K562 (cell line): ENCODE results near the gene ALDOB. TPM values are rescaled to one million over a fixed set of nuclear protein-coding genes. Genes with fewer than 3 reads are reported as not detected.

Experiments used
- ATAC-seq: fragments of 200-7000 bp; cut with Tn5 transposase; 3 replicates; pipeline ENCODE4 v1.9.1; 2020; ENCODE audit warnings: moderate library complexity
- Bru-seq: library from RNA; stranded (reverse); fragments of 400-500 nt; gene quantifications from one replicate; lab custom pipeline; 2021; lab: Mats Ljungman, UMichigan
- BruChase-seq, 2 experiments: library from RNA; stranded (reverse); fragments of 400-500 nt; gene quantifications; one replicate each; lab custom pipeline; 2021; lab: Mats Ljungman, UMichigan
- BruUV-seq: library from RNA; stranded (reverse); fragments of 400-500 nt; replicated peaks from 2 replicates; lab custom pipeline; 2021; lab: Mats Ljungman, UMichigan
- CTCF ChIA-PET: fragments of 300-600 bp; formaldehyde crosslinking; extraction: SDS; loops from one replicate; lab custom pipeline; 2021; ENCODE audit warnings: low intra/inter-chr PET ratio; lab: Yijun Ruan, JAX
- POLR2A ChIA-PET: fragments of 300-600, 350-650 bp; sonication (Branson Sonifier 250); formaldehyde crosslinking; extraction: SDS; loops from one replicate; lab custom pipeline; 2021; ENCODE audit warnings: antibody characterized with exemption, inconsistent platforms; lab: Yijun Ruan, JAX
- DNase-seq, 4 experiments: peaks; one replicate each; pipeline versions ENCODE4 v3.0.0 to v3.0.0-alpha.2; 2011 to 2018; ENCODE audit warnings: low spot score in 3 of 4, mixed read lengths in 3 of 4; ENCODE audit errors: extremely low read depth in 1 of 4
- FAIRE-seq: peaks from 2 replicates; lab custom pipeline; 2011; peaks lifted over from hg19 to GRCh38; lab: Jason Lieb, UNC
- H2AFZ ChIP-seq: 2 replicates; pipeline ENCODE4 v1.6.0; 2011; ENCODE audit warnings: low read depth, low read length, control low read depth, inconsistent platforms
- H3K27ac ChIP-seq: fragments of 200-600 bp; 3 replicates; pipeline ENCODE4 v1.8.0; 2011; ENCODE audit warnings: low read depth, mild to moderate bottlenecking, control low read depth, inconsistent platforms, low read length, moderate library complexity, mixed read lengths; ENCODE audit errors: extremely low read depth
- H3K27me3 ChIP-seq, 2 experiments: fragments of 300-600 bp in 1 of 2; 2 replicates in 1 of 2; 3 replicates in 1 of 2; pipeline versions ENCODE4 v1.6.0 to v1.8.0; 2011; ENCODE audit warnings: inconsistent platforms in 2 of 2, low read length in 2 of 2, mild to moderate bottlenecking in 1 of 2, mixed read lengths in 1 of 2, moderate library complexity in 1 of 2; ENCODE audit not compliant: control insufficient read depth in 2 of 2, insufficient read depth in 2 of 2
- H3K36me3 ChIP-seq: fragments of 300-600 bp; 3 replicates; pipeline ENCODE4 v1.8.0; 2011; ENCODE audit warnings: mild to moderate bottlenecking, low read length, inconsistent platforms; ENCODE audit not compliant: control insufficient read depth, insufficient read depth
- H3K4me1 ChIP-seq, 2 experiments: fragments of 200-600 bp in 1 of 2; replicated peaks in 1 of 2; 2 replicates in 1 of 2; 3 replicates in 1 of 2; pipeline versions ENCODE4 v1.5.1 to v1.8.0; 2011; ENCODE audit warnings: inconsistent platforms in 2 of 2, low read length in 2 of 2, mild to moderate bottlenecking in 1 of 2, mixed read lengths in 1 of 2, moderate library complexity in 1 of 2; ENCODE audit not compliant: control insufficient read depth in 2 of 2, insufficient read depth in 2 of 2
- H3K4me2 ChIP-seq: 2 replicates; pipeline ENCODE4 v1.6.1; 2011; ENCODE audit warnings: low read length, control low read depth, inconsistent platforms, mixed read lengths; ENCODE audit not compliant: insufficient read depth
- H3K4me3 ChIP-seq: fragments of 200-600 bp; sonication (generic), shearing (Covaris generic); 2 replicates; pipeline ENCODE4 v1.5.1; 2016; ENCODE audit warnings: control low read depth, inconsistent platforms
- H3K79me2 ChIP-seq: fragments of 200-600 bp; 3 replicates; pipeline ENCODE4 v1.8.0; 2011; ENCODE audit warnings: low read length, inconsistent platforms; ENCODE audit not compliant: control insufficient read depth, insufficient read depth
- H3K9ac ChIP-seq, 2 experiments: 2 replicates each; pipeline versions ENCODE4 v1.6.0 to v1.6.1; 2011; ENCODE audit warnings: low read depth in 2 of 2, low read length in 2 of 2, control low read depth in 1 of 2, inconsistent platforms in 1 of 2, mild to moderate bottlenecking in 1 of 2, mixed read lengths in 1 of 2; ENCODE audit not compliant: insufficient read depth in 1 of 2
- H3K9me1 ChIP-seq: one replicate; pipeline ENCODE4 v1.6.0; 2011; ENCODE audit warnings: inconsistent platforms, mild to moderate bottlenecking, low read length, moderate library complexity; ENCODE audit not compliant: control insufficient read depth, insufficient read depth
- H3K9me3 ChIP-seq: replicated peaks from 2 replicates; pipeline ENCODE4 v1.5.1; 2011; ENCODE audit warnings: low read depth, low read length, inconsistent platforms; ENCODE audit not compliant: control insufficient read depth, insufficient read depth
- H4K20me1 ChIP-seq: replicated peaks from 2 replicates; pipeline ENCODE4 v1.6.1; 2011; ENCODE audit warnings: low read length, inconsistent platforms, mixed read lengths; ENCODE audit not compliant: control insufficient read depth, insufficient read depth
- LEF1 ChIP-seq: fragments of 450-650 bp; IDR thresholded peaks from 2 replicates; pipeline ENCODE4 v1.6.1; 2016; ENCODE audit warnings: mild to moderate bottlenecking
- WGBS: fragments of 100-300 bp; shearing (Covaris generic); methylation state at CpG from one replicate; pipeline ENCODE4 v1.1.6; 2016; ENCODE audit warnings: low coverage, mixed read lengths; ENCODE audit not compliant: insufficient coverage; ENCODE audit errors: missing lambda C conversion rate; 5-methylcytosine and 5-hydroxymethylcytosine counted together
- in situ Hi-C: fragments of 300-500 bp; cut with MboI; formaldehyde crosslinking; loops from 4 replicates; pipeline ENCODE4 v1.15.0; 2018; ENCODE audit warnings: inconsistent platforms, mixed read lengths
- intact Hi-C: fragments of 100-400 bp; cut with micrococcal nuclease; formaldehyde crosslinking; loops from 2 replicates; pipeline ENCODE4 v1.14.2; 2022
- long read RNA-seq, 3 experiments: library from polyadenylated mRNA in 2 of 3; library from RNA in 1 of 3; unstranded in 2 of 3; stranded (forward) in 1 of 3; transcript quantifications; one replicate each; pipeline ENCODE4 v2.0.0, GENCODE V29; 2019 to 2022
- polyA minus RNA-seq, 3 experiments: library from RNA; depleted of rRNA, polyadenylated mRNA; stranded (reverse); fragments of >200 nt; gene quantifications; 2 replicates each; pipeline ENCODE4 v1.2.3, GENCODE V29; 2011
- polyA plus RNA-seq, 8 experiments: library from polyadenylated mRNA; depleted of rRNA in 4 of 8; stranded (reverse) in 5 of 8; unstranded in 3 of 8; fragments of >200 nt; fragmentation: Nextera tagmentation in 2 of 8; fragmentation: Illumina TruSeq in 1 of 8; extraction: Ambion mirVana in 2 of 8; extraction: Trizol in 1 of 8; gene quantifications; 2 replicates each; pipeline versions ENCODE4 v1.2.1 to v1.2.3, GENCODE V29; 2011 to 2014; ENCODE audit warnings: inconsistent platforms in 1 of 8, missing spikeins in 1 of 8
- total RNA-seq, 7 experiments: library from RNA; depleted of rRNA in 6 of 7; stranded (reverse); fragments of >200 nt in 6 of 7; fragmentation: Illumina TruSeq in 2 of 7; extraction: Trizol in 2 of 7; gene quantifications; 2 replicates each; pipeline versions ENCODE4 v1.2.1 to v1.2.3, GENCODE V29; 2011 to 2021; ENCODE audit warnings: low replicate concordance in 1 of 7

ALDOB gene
- total RNA-seq (2011; cell fraction: chromatin; rRNA removed; ENCODE audit: low replicate concordance): not detected in 2 replicates
- not detected in 2 replicates for total RNA-seq (2011; cell fraction: nucleolus; rRNA removed)
- total RNA-seq (2011; cell fraction: nucleoplasm; rRNA removed): not detected in 2 replicates
- not detected in 2 replicates for total RNA-seq (2014; rRNA removed)
- not detected in 2 replicates for total RNA-seq (2014; rRNA removed; fragmentation: Illumina TruSeq; extraction: Trizol)
- not detected in 2 replicates for total RNA-seq (2015; rRNA removed; fragmentation: Illumina TruSeq; extraction: Trizol)
- total RNA-seq (2021): 0.78 and 0.80 TPM in 2 replicates
- polyA plus RNA-seq (2011; rRNA removed): not detected in 2 replicates
- not detected in 2 replicates for polyA plus RNA-seq (2011; cell fraction: cytosol; rRNA removed)
- polyA plus RNA-seq (2011; cell fraction: nucleus; rRNA removed): 0.10 TPM in 1 of 2 replicates, not detected in the other
- polyA plus RNA-seq (2012): 0.06 TPM in 1 of 2 replicates, not detected in the other
- polyA plus RNA-seq (2014; fragmentation: Illumina TruSeq; extraction: Trizol): not detected in 2 replicates
- not detected for polyA plus RNA-seq (2014; fragmentation: Nextera tagmentation; extraction: Ambion mirVana)
- polyA plus RNA-seq (2014; rRNA removed): not detected in 2 replicates
- polyA minus RNA-seq (2011; rRNA and poly(A)+ RNA removed): not detected in 2 replicates
- polyA minus RNA-seq (2011; cell fraction: cytosol; rRNA and poly(A)+ RNA removed): not detected in 2 replicates
- not detected in 2 replicates for polyA minus RNA-seq (2011; cell fraction: nucleus; rRNA and poly(A)+ RNA removed)
- not detected for Bru-seq, nascent RNA
- not detected for BruChase-seq, experiment 1, labeled RNA remaining after a 2-hour chase
- percentile 4 among the genes with signal in this experiment for BruChase-seq, experiment 2, labeled RNA remaining after a 6-hour chase
- long read RNA-seq, experiment 1: 0 reads
- long read RNA-seq, experiment 2: 0 reads
- long read RNA-seq, experiment 3: 0 reads

- Histone ChIP-seq H2AFZ (no peak within 1 kb of the TSS), H3K9ac (no peak within 1 kb of the TSS), H3K9me3 (no peaks in the 10 kb centered on the region), H4K20me1 (no peaks in the 10 kb centered on the region), H3K4me3 (no peak within 1 kb of the TSS), H3K4me2 (no peak within 1 kb of the TSS), H3K4me1 (no peaks in the 10 kb centered on the region), H3K27ac (no peak within 1 kb of the TSS), H3K79me2 (no peaks in the 10 kb centered on the region), H3K36me3 (no peaks in the 10 kb centered on the region), H3K9me1 (no peaks in the 10 kb centered on the region), H3K27me3 (peaks cover 5 to 11% of the 10 kb centered on the region in 2 experiments; a peak in 4 of 5 replicates)
- ChIA-PET CTCF (no interaction called here), POLR2A (interaction anchor here (0.6 kb wide), 1 partner anchor 102 kb away, joined by 5 read pairs; no protein-coding TSS in a partner anchor)
- intact Hi-C loops (no loop called here), in situ Hi-C loops (no loop called here)
- ATAC-seq (no peak), DNase-seq (no peak), FAIRE-seq (no peak)
- 0% methylated on average over 2 of the region's 2 CpGs for WGBS
- no TSS peak for BruUV-seq
- no peak for TF ChIP-seq LEF1
Observed at GRCh38 chr9:101435601-101436079, at the start of gene ALDOB. ALDOB (minus strand) TSS chr9:101435774; CDS start chr9:101430887, 4,887 bp downstream.
